GM12892 (cell line): Measurements from ENCODE around the gene ARPC5.

Source experiments
- POLR2A ChIP-seq: IDR thresholded peaks from 2 replicates; pipeline ENCODE4 v1.6.1; 2011; ENCODE audit warnings: low read depth, low read length, control low read depth
- POLR2AphosphoS5 ChIP-seq: IDR thresholded peaks from 2 replicates; pipeline ENCODE4 v1.6.1; 2011; ENCODE audit warnings: low read depth, low read length, control low read depth
- TAF1 ChIP-seq: IDR thresholded peaks from 2 replicates; pipeline ENCODE4 v1.6.1; 2011; ENCODE audit warnings: low read depth, mild to moderate bottlenecking, control low read depth, low read length, borderline replicate concordance

DNA sequence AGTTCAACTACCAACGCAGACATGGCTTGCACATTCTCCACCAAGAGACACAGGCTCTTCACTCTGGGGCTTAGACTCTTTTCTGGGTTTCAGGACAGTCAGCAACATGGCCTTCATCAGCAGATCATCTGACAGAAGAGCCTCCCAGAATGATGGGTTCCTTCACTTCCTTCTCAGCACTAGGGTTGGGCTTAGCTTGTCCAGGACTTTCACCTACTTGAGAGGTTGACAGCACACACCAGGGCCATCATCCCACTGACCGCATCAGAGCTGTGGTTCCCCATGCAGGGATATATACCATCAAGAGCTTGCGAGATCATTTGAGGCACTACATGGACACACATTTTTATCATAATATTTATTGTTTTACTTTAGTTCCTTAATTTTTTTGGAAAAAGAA lies 34.9 kb downstream of the ARPC5 start:
- no peak for TF ChIP-seq POLR2A
- no peak for TF ChIP-seq POLR2AphosphoS5
- TF ChIP-seq TAF1, result no peak
